ENCODE measurements around the gene DBP. TPM values are rescaled to one million over a fixed set of nuclear protein-coding genes. Genes with fewer than 3 reads are reported as not detected.

DBP gene
- total and polyA plus RNA-seq, 2 experiments from 2014 or later = 5.7 to 6.3 TPM

DNA sequence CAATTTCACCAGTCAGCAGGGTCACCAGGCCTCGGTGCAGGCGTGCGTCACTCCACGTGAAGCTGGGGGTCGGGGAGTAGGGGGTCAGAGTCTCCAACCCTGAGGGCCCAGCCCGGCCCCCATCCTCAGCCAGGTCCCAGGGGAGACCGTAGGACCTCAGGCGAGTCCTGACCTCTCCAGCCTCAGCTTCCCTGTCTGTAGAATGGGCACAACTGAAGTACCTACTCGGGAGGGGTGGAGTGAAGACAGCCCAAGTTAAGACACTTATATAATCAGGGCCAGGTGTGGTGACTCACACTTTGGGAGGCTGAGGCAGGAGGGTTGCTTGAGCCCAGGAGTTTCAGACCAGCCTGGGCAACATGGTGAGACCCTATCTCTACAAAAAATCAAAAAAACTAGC lies 33.3 kb downstream of the DBP start:
- Histone ChIP-seq H3K36me3 (ENCODE audit: insufficient read depth) (no peaks in the 10 kb centered on the region), H3K4me1 (ENCODE audit: insufficient read depth) (no peaks in the 10 kb centered on the region), H3K4me3 (no peak overlapping the region), H3F3A (replicated peaks; ENCODE audit: low read depth) (no peaks in the 10 kb centered on the region), H4K20me1 (replicated peaks; ENCODE audit: insufficient read depth) (no peaks in the 10 kb centered on the region), H3K79me2 (replicated peaks; ENCODE audit: insufficient read depth) (no peaks in the 10 kb centered on the region), H3K4me2 (no peak overlapping the region), H3K27me3 (ENCODE audit: insufficient read depth) (no peaks in the 10 kb centered on the region), H2AFZ (no peak overlapping the region), H3K27ac (ENCODE audit: low read depth) (no peak overlapping the region), H3K9me2 (ENCODE audit: insufficient read depth) (no peaks in the 10 kb centered on the region)
- Mint-ChIP-seq H3K27ac (no peak overlapping the region), H3K9me3 (no peaks in the 10 kb centered on the region), H3K27me3 (ENCODE audit: insufficient read depth, low read depth, poor library complexity) (peaks cover 11% of the 10 kb centered on the region), H3K4me3 (no peak overlapping the region), H3K36me3 (ENCODE audit: low read depth) (no peaks in the 10 kb centered on the region; the same call in 2 of the 3 replicates), H3K4me1 (peaks cover 7% of the 10 kb centered on the region; the same call in 2 of the 3 replicates)
- no peak for ATAC-seq
- TF ChIP-seq, protein P1, sequence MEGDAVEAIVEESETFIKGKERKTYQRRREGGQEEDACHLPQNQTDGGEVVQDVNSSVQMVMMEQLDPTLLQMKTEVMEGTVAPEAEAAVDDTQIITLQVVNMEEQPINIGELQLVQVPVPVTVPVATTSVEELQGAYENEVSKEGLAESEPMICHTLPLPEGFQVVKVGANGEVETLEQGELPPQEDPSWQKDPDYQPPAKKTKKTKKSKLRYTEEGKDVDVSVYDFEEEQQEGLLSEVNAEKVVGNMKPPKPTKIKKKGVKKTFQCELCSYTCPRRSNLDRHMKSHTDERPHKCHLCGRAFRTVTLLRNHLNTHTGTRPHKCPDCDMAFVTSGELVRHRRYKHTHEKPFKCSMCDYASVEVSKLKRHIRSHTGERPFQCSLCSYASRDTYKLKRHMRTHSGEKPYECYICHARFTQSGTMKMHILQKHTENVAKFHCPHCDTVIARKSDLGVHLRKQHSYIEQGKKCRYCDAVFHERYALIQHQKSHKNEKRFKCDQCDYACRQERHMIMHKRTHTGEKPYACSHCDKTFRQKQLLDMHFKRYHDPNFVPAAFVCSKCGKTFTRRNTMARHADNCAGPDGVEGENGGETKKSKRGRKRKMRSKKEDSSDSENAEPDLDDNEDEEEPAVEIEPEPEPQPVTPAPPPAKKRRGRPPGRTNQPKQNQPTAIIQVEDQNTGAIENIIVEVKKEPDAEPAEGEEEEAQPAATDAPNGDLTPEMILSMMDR (conservative IDR thresholded peaks at IDR 0.05; ENCODE audit: low read depth in 2 of 2) = no peak
- TF ChIP-seq, protein P2, sequence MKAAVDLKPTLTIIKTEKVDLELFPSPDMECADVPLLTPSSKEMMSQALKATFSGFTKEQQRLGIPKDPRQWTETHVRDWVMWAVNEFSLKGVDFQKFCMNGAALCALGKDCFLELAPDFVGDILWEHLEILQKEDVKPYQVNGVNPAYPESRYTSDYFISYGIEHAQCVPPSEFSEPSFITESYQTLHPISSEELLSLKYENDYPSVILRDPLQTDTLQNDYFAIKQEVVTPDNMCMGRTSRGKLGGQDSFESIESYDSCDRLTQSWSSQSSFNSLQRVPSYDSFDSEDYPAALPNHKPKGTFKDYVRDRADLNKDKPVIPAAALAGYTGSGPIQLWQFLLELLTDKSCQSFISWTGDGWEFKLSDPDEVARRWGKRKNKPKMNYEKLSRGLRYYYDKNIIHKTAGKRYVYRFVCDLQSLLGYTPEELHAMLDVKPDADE (IDR thresholded peaks at IDR 0.05) = no peak
- no peak for TF ChIP-seq NANOG (IDR thresholded peaks at IDR 0.05; ENCODE audit: borderline replicate concordance)
- TF ChIP-seq STAT1 (IDR thresholded peaks at IDR 0.05; ENCODE audit: unreplicated experiment) = no peak
- TF ChIP-seq EZH2phosphoT487 (IDR thresholded peaks at IDR 0.05; ENCODE audit: unreplicated experiment) = no peak
- TF ChIP-seq ZNF331 (CRISPR knock-in tag; IDR thresholded peaks at IDR 0.05; ENCODE audit: low read depth) = no peak
- no peak for TF ChIP-seq POLR2AphosphoS5 (IDR thresholded peaks at IDR 0.05; ENCODE audit: low read depth)
- TF ChIP-seq, protein P3, sequence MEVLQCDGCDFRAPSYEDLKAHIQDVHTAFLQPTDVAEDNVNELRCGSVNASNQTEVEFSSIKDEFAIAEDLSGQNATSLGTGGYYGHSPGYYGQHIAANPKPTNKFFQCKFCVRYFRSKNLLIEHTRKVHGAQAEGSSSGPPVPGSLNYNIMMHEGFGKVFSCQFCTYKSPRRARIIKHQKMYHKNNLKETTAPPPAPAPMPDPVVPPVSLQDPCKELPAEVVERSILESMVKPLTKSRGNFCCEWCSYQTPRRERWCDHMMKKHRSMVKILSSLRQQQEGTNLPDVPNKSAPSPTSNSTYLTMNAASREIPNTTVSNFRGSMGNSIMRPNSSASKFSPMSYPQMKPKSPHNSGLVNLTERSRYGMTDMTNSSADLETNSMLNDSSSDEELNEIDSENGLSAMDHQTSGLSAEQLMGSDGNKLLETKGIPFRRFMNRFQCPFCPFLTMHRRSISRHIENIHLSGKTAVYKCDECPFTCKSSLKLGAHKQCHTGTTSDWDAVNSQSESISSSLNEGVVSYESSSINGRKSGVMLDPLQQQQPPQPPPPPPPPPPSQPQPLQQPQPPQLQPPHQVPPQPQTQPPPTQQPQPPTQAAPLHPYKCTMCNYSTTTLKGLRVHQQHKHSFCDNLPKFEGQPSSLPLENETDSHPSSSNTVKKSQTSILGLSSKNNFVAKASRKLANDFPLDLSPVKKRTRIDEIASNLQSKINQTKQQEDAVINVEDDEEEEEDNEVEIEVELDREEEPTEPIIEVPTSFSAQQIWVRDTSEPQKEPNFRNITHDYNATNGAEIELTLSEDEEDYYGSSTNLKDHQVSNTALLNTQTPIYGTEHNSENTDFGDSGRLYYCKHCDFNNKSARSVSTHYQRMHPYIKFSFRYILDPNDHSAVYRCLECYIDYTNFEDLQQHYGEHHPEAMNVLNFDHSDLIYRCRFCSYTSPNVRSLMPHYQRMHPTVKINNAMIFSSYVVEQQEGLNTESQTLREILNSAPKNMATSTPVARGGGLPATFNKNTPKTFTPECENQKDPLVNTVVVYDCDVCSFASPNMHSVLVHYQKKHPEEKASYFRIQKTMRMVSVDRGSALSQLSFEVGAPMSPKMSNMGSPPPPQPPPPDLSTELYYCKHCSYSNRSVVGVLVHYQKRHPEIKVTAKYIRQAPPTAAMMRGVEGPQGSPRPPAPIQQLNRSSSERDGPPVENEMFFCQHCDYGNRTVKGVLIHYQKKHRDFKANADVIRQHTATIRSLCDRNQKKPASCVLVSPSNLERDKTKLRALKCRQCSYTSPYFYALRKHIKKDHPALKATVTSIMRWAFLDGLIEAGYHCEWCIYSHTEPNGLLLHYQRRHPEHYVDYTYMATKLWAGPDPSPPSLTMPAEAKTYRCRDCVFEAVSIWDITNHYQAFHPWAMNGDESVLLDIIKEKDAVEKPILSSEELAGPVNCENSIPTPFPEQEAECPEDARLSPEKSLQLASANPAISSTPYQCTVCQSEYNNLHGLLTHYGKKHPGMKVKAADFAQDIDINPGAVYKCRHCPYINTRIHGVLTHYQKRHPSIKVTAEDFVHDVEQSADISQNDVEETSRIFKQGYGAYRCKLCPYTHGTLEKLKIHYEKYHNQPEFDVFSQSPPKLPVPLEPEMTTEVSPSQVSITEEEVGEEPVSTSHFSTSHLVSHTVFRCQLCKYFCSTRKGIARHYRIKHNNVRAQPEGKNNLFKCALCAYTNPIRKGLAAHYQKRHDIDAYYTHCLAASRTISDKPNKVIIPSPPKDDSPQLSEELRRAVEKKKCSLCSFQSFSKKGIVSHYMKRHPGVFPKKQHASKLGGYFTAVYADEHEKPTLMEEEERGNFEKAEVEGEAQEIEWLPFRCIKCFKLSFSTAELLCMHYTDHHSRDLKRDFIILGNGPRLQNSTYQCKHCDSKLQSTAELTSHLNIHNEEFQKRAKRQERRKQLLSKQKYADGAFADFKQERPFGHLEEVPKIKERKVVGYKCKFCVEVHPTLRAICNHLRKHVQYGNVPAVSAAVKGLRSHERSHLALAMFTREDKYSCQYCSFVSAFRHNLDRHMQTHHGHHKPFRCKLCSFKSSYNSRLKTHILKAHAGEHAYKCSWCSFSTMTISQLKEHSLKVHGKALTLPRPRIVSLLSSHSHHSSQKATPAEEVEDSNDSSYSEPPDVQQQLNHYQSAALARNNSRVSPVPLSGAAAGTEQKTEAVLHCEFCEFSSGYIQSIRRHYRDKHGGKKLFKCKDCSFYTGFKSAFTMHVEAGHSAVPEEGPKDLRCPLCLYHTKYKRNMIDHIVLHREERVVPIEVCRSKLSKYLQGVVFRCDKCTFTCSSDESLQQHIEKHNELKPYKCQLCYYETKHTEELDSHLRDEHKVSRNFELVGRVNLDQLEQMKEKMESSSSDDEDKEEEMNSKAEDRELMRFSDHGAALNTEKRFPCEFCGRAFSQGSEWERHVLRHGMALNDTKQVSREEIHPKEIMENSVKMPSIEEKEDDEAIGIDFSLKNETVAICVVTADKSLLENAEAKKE (CRISPR knock-in tag; IDR thresholded peaks at IDR 0.05) = no peak
- no peak for TF ChIP-seq CREB1 (CRISPR knock-in tag; IDR thresholded peaks at IDR 0.05; ENCODE audit: low read depth)
- TF ChIP-seq ZNF114 (CRISPR knock-in tag; IDR thresholded peaks at IDR 0.05) = no peak
- no peak for TF ChIP-seq EZH2 (IDR thresholded peaks at IDR 0.05; ENCODE audit: low read depth, unreplicated experiment)
- DNase-seq (ENCODE audit: low spot score) = no peak

Measured in GM23338 (cell line).